Psoas muscle (tissue), 8 donors: ENCODE results near the gene MINDY4. TPM values are rescaled to one million over a fixed set of nuclear protein-coding genes. Genes with fewer than 3 reads are reported as not detected.
"Not testable (repeated sequence)": the region's sequence is repeated elsewhere in the genome, so short reads cannot be mapped to it uniquely, and the experiment has no call there.

Experiments used
- ATAC-seq, 4 donors: fragments of 200-7000 bp; cut with Tn5 transposase; one replicate each; pipeline ENCODE4 v1.9.1; 2020; ENCODE audit warnings: moderate library complexity in 3 of 4, mild to moderate bottlenecking in 2 of 4
- DNase-seq, 2 donors: peaks; one replicate each; pipeline ENCODE4 v3.0.0-alpha.2; 2020
- H3K27ac ChIP-seq: fragments of 200-600 bp; one replicate; pipeline ENCODE4 v1.8.0; 2022
- H3K27me3 ChIP-seq, 3 donors: fragments of 200-600 bp in 1 of 3; one replicate each; pipeline versions ENCODE4 v1.6.1 to v1.8.0; 2013 to 2022; ENCODE audit warnings: low read length in 2 of 3, mild to moderate bottlenecking in 2 of 3, moderate library complexity in 1 of 3; ENCODE audit not compliant: insufficient read depth in 3 of 3
- H3K36me3 ChIP-seq, 2 donors: fragments of 200-600 bp in 1 of 2; one replicate each; pipeline versions ENCODE4 v1.6.1 to v1.8.0; 2013 to 2022; ENCODE audit warnings: low read depth in 1 of 2, mild to moderate bottlenecking in 1 of 2, moderate library complexity in 1 of 2; ENCODE audit not compliant: insufficient read depth in 1 of 2
- H3K4me1 ChIP-seq: fragments of 200-600 bp; one replicate; pipeline ENCODE4 v1.8.0; 2022
- H3K4me3 ChIP-seq: fragments of 200-600 bp; one replicate; pipeline ENCODE4 v1.8.0; 2022; ENCODE audit warnings: mild to moderate bottlenecking
- H3K9me3 ChIP-seq: fragments of 200-600 bp; one replicate; pipeline ENCODE4 v1.8.0; 2022
- CTCF ChIP-seq: fragments of 200-600 bp; IDR thresholded peaks from one replicate; pipeline ENCODE4 v1.8.0; 2022; ENCODE audit warnings: antibody characterized with exemption
- WGBS, 3 donors: extraction: QIAGEN DNeasy Blood & Tissue Kit; methylation state at CpG; one replicate each; pipeline versions ENCODE4 v1.1.6 to v1.1.7; 2013; 5-methylcytosine and 5-hydroxymethylcytosine counted together
- intact Hi-C, 2 donors: fragments of 100-400 bp; cut with DNase I; formaldehyde crosslinking; loops; one replicate each; pipeline versions ENCODE4 v1.11.0 to v1.14.2; 2022
- polyA plus RNA-seq, 3 donors: library from polyadenylated mRNA; stranded (reverse); fragments of 200-250 nt; gene quantifications; one replicate each; pipeline ENCODE4 v1.2.3, GENCODE V29; 2013
- total RNA-seq, 4 donors: library from RNA; stranded (reverse); fragmentation: NEBNext Ultra II Directional in 2 of 4; extraction: Animal tissue kit (Norgen Biotek cat#: 25700) in 2 of 4; gene quantifications; one replicate each; pipeline versions ENCODE4 v1.2.1 to v1.2.4, GENCODE V29; 2021 to 2023
- donor health status: healthy with polysubstance abuse.
- donor health status: DM: no; HTN: no; CAD: no; lungs with moderate emphysema.
- donor health status: Bipolar disorder and iron deficiency.
- donor health status: healthy.
- donor health status: DM: yes; HTN: yes; CAD: no.
- donor health status: DM: no; HTN: no; CAD: no.
- donor health status: DM: no; HTN: no; CAD: no.
- donor health status: DM: yes; HTN: yes; CAD: no.

Gene MINDY4
- total and polyA plus RNA-seq, 7 donors: 0.86 to 3.5 (median 1.5) TPM

- ATAC-seq (no peak), DNase-seq (no peak)
- Histone ChIP-seq H3K4me1 (peaks cover 16% of the 10 kb centered on the region), H3K27me3 (no peaks in the 10 kb centered on the region), H3K36me3 (no peaks in the 10 kb centered on the region), H3K27ac (no peak overlapping the region), H3K4me3 (no peak overlapping the region), H3K9me3 (no peaks in the 10 kb centered on the region)
- no peak for TF ChIP-seq CTCF
- intact Hi-C loops: loop anchor here (5.0 to 10.0 kb wide), 3 partner anchors 173 to 831 kb away; no protein-coding TSS in a partner anchor
- WGBS, 3 donors: 77 to 82% (median 79%) methylated on average over 3 of the region's 3 CpGs
Measured at GRCh38 chr7:30804078-30804661, 33.0 kb downstream of the MINDY4 start.

- no peak overlapping the region for H3K4me3 ChIP-seq
- intact Hi-C loops: loop anchor here in 1 of 2 donors (1.0 to 10.0 kb wide), 3 partner anchors 127 to 830 kb away; no protein-coding TSS in a partner anchor
- no peaks in the 10 kb centered on the region for H3K27me3 ChIP-seq
- WGBS, 3 donors: 89 to 95% (median 93%) methylated on average over 9 of the region's 9 CpGs
- TF ChIP-seq CTCF: no peak
- ATAC-seq: no peak
- DNase-seq: peak in 1 of 2 donors; percentile 19
- H3K9me3 ChIP-seq: no peaks in the 10 kb centered on the region
- H3K36me3 ChIP-seq: no peaks in the 10 kb centered on the region
- no peak overlapping the region for H3K27ac ChIP-seq
- peaks cover 16% of the 10 kb centered on the region for H3K4me1 ChIP-seq
Measured at GRCh38 chr7:30805081-30805691, 34.0 kb downstream of the MINDY4 start.

- Histone ChIP-seq H3K27ac (no peak overlapping the region), H3K9me3 (no peaks in the 10 kb centered on the region), H3K36me3 (no peaks in the 10 kb centered on the region), H3K4me3 (no peak overlapping the region), H3K27me3 (no peaks in the 10 kb centered on the region), H3K4me1 (peaks cover 16% of the 10 kb centered on the region)
- intact Hi-C loops: loop anchor here in 1 of 2 donors (1.0 to 10.0 kb wide), 3 partner anchors 126 to 829 kb away; no protein-coding TSS in a partner anchor
- no peak for TF ChIP-seq CTCF
- WGBS, 3 donors: 88 to 96% (median 89%) methylated on average over 6 of the region's 6 CpGs
- ATAC-seq: no peak
- DNase-seq: no peak
Measured at GRCh38 chr7:30805931-30806330, 34.7 kb downstream of the MINDY4 start.

GRCh38 chr7:30807477-30807876 lies 36.3 kb downstream of the MINDY4 start:
- not testable (repeated sequence) for H3K9me3 ChIP-seq, ATAC-seq, H3K36me3 ChIP-seq, H3K4me3 ChIP-seq, H3K27me3 ChIP-seq, H3K27ac ChIP-seq, DNase-seq
- 96 to 98% (median 98%) methylated on average over 8 of the region's 8 CpGs for WGBS, 3 donors
- H3K4me1 ChIP-seq: peaks cover 16% of the 10 kb centered on the region
- intact Hi-C loops: loop anchor here in 1 of 2 donors (5.0 to 10.0 kb wide), 2 partner anchors 125 to 827 kb away; no protein-coding TSS in a partner anchor

GRCh38 chr7:30807941-30808340 lies 36.7 kb downstream of the MINDY4 start:
- not testable (repeated sequence) for H3K27me3 ChIP-seq, H3K9me3 ChIP-seq, H3K27ac ChIP-seq, DNase-seq, H3K36me3 ChIP-seq, H3K4me3 ChIP-seq, ATAC-seq
- 84 to 94% (median 88%) methylated on average over 13 of the region's 13 CpGs for WGBS, 3 donors
- peaks cover 14% of the 10 kb centered on the region for H3K4me1 ChIP-seq
- intact Hi-C loops: loop anchor here in 1 of 2 donors (5.0 to 10.0 kb wide), 2 partner anchors 124 to 827 kb away; no protein-coding TSS in a partner anchor
